Epithelial cell of proximal tubule (primary cell): ENCODE measurements around the gene MAPK13. TPM values are rescaled to one million over a fixed set of nuclear protein-coding genes. Genes with fewer than 3 reads are reported as not detected.

Source experiments
- DNase-seq: peaks from one replicate; pipeline ENCODE4 v3.0.0-alpha.2; 2011; ENCODE audit warnings: low read depth
- H3K4me3 ChIP-seq: 2 replicates; pipeline ENCODE4 v1.5.1; 2011; ENCODE audit warnings: low read depth, mild to moderate bottlenecking, low read length
- total RNA-seq: library from RNA; depleted of rRNA; stranded (reverse); fragments of >200 nt; gene quantifications from 2 replicates; pipeline ENCODE4 v1.2.3, GENCODE V29; 2015
- TF ChIP-seq, protein P1 (sequence below): conservative IDR thresholded peaks from 2 replicates; pipeline ENCODE4 v1.5.1; 2012; ENCODE audit warnings: low read depth, mild to moderate bottlenecking, low read length

The MAPK13 gene
- total RNA-seq, 1 donor from 2014 or later: 44.6 TPM

DNA sequence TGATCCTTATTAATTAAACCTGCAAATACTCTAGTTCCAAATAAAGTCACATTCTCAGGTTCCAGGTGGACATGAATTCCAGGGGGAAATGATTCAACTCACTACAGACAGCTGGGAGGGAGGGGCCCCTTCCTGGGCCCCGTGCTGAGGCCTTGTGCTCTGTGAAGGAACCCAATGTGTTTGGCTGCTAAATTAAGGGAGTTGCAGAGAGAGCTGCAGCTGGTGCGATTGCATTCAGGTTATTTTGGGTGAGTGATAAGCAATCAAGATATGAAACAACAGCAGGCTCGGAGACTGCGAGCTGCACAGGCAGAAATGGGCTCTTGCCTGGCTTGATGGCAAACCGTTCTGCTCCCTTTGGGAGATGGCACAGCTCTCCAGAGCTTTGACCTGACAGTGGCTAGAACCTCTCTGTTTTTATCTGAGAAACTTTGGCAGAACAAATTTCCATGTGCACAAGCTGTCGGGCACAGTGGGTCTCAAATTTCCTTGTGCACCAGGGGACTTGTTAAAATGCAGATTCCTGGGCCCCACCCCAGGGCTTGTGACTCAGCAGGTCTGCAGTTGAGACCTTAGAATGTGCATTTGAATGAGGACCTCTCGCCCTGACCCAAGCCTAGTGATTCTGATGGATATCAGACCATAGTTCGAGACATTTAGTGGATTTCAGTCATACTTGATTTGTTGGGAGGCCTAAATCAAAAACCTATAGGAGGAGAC, 9.8 kb downstream of the MAPK13 start:
- TF ChIP-seq, protein P1, sequence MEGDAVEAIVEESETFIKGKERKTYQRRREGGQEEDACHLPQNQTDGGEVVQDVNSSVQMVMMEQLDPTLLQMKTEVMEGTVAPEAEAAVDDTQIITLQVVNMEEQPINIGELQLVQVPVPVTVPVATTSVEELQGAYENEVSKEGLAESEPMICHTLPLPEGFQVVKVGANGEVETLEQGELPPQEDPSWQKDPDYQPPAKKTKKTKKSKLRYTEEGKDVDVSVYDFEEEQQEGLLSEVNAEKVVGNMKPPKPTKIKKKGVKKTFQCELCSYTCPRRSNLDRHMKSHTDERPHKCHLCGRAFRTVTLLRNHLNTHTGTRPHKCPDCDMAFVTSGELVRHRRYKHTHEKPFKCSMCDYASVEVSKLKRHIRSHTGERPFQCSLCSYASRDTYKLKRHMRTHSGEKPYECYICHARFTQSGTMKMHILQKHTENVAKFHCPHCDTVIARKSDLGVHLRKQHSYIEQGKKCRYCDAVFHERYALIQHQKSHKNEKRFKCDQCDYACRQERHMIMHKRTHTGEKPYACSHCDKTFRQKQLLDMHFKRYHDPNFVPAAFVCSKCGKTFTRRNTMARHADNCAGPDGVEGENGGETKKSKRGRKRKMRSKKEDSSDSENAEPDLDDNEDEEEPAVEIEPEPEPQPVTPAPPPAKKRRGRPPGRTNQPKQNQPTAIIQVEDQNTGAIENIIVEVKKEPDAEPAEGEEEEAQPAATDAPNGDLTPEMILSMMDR: no peak
- no peak for DNase-seq
- no peak overlapping the region for H3K4me3 ChIP-seq

DNA sequence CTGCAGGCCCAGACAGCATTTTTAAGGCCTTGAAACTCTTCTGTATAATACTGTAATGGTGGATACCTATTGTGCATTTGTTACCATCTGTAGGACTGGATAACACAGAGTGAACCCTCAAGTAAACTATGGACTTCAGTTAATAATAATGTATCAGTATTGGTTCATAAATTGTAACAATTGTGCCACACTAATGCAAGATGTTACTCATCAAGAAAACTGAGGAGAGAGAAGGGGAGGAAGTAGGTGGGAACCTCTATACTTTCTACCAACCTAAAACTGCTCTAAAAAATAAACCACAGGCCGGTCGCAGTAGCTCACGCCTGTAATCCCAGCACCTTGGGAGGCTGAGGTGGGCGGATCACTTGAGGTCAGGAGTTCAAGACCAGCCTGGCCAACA, 10.8 kb downstream of the MAPK13 start:
- TF ChIP-seq, protein P1: no peak
- H3K4me3 ChIP-seq: no peak overlapping the region
- DNase-seq: no peak

DNA sequence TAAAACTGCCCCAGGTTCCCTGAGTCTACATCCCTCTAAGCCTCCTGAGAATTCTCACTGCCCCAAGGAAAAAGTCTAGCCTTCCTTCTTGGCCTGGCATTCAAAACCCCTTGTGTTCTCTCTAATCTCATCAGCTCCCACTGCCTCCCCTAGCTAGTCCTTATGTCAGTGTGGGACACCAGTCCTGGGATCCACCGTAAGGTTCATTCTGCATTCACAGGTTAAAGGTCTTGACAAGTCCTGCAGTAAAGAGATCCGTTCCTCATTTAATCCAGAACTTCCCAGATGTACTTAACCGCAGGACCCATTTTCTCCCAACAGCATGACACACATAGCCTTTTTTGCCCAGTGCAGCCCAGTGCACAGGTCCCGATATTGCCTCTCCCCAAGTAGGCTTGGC, 11.6 kb downstream of the MAPK13 start:
- no peak overlapping the region for H3K4me3 ChIP-seq
- TF ChIP-seq, protein P1: no peak
- DNase-seq: no peak

DNA sequence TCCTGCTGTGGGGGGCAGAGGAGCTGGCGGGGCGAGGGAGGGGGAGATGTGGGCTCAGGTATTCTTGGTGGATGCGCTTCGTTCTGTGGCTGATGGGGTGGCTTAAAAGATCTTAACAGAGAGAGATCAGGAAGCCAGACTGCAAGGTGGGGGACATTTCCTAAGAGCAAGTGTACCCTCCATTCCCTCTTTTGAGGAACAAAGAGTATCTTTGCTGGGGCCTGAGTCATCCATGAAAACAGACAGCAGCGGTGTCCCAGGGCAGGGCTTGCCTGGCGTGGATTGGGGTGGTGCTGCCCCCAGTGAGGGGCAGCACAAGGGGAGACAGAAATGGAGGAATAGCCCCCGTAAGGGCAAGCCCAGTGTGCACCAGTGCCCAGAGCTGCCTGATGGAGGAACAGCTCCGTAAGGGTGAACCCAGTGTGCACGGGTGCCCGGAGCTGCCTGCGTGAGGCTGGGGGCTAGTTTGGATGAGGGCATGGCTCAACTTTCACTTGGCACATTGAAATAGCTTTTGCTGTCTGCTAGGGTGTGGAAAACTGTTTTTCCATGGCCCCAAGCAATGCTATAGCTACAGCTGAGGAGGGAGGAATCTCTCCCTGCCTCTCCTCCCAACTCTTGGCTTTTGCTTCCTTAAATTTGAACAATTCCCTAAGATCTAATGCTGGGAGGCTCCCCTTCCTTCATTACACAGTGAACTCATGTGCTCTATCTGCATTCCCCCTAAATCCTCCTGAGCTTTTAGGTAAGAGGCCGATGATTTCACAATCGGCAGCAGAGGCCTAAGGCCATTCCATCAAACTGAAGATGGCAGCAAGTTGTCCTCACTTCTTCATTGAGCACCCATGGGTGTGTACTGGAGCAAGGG, 12.9 kb downstream of the MAPK13 start:
- H3K4me3 ChIP-seq: no peak overlapping the region
- TF ChIP-seq, protein P1: no peak
- DNase-seq: no peak

DNA sequence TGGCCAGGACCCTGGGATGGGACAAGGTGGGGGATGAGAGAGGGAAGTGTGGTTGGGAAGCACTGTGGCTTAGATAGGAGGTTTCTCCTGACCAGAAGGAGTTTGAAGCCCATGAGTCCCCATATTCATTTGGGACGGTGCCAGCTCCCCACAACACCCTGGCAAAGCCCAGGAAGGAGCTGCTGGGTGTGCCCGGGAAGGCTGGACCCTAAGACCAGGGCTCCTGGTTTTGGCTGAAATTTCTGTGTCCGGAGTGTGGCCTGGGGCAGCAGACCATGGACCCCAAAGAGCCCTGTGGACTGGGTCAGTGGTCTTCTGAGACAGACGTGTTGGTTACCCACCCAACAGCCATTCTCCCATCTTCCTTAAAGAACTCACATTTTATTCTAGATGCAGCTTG, 15.2 kb downstream of the MAPK13 start:
- no peak overlapping the region for H3K4me3 ChIP-seq
- DNase-seq: no peak
- TF ChIP-seq, protein P1: no peak

DNA sequence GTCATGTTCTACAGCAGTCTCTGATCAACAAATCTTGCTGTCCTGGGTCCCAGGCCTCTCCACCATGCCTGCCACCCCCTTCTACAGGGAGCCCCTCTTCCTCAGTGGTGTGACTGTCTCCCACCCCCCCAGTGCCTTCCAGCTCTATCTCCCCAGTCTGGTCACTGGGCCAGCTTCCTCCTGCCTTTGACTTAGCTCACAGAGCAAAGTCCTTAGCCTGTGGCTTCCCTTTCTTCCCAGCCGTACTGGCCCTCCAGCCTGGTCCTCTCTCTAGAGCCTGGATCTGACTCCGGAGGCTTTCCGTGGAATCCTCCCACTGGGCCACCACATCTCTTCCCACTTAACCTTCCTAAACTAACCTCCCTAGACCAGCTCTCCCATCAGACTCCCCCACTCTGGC, 17.0 kb downstream of the MAPK13 start:
- TF ChIP-seq, protein P1: no peak
- DNase-seq: no peak
- H3K4me3 ChIP-seq: no peak overlapping the region
